Ectodermal cell (in vitro differentiated cells): Measurements from ENCODE around the gene RFC1.
"Not testable (repeated sequence)": the region's sequence is repeated elsewhere in the genome, so short reads cannot be mapped to it uniquely, and the experiment has no call there.

Source experiments
- H3K27ac ChIP-seq: 2 replicates; pipeline ENCODE4 v1.7.0; 2013; ENCODE audit warnings: mild to moderate bottlenecking, low read depth, low read length; ENCODE audit not compliant: insufficient read depth, poor library complexity, severe bottlenecking
- H3K27me3 ChIP-seq: 2 replicates; pipeline ENCODE4 v1.7.0; 2013; ENCODE audit warnings: mild to moderate bottlenecking, low read length; ENCODE audit not compliant: insufficient read depth, control insufficient read depth, poor library complexity, severe bottlenecking
- H3K36me3 ChIP-seq: one replicate; pipeline ENCODE4 v1.7.0; 2013; ENCODE audit warnings: low read length; ENCODE audit not compliant: control insufficient read depth, insufficient read depth
- H3K4me1 ChIP-seq: one replicate; pipeline ENCODE4 v1.7.0; 2013; ENCODE audit warnings: low read length; ENCODE audit not compliant: control insufficient read depth, insufficient read depth
- H3K4me3 ChIP-seq: 2 replicates; pipeline ENCODE4 v1.7.0; 2013; ENCODE audit warnings: low read depth, low read length, control low read depth; ENCODE audit not compliant: insufficient read depth
- H3K9me3 ChIP-seq: 2 replicates; pipeline ENCODE4 v1.7.0; 2013; ENCODE audit warnings: mild to moderate bottlenecking, low read length, moderate library complexity; ENCODE audit not compliant: control insufficient read depth
- WGBS, 2 experiments: methylation state at CpG; one replicate each; pipeline ENCODE4 v1.1.7; 2013; ENCODE audit warnings: missing lambda C conversion rate in 2 of 2; 5-methylcytosine and 5-hydroxymethylcytosine counted together

RFC1 gene

DNA sequence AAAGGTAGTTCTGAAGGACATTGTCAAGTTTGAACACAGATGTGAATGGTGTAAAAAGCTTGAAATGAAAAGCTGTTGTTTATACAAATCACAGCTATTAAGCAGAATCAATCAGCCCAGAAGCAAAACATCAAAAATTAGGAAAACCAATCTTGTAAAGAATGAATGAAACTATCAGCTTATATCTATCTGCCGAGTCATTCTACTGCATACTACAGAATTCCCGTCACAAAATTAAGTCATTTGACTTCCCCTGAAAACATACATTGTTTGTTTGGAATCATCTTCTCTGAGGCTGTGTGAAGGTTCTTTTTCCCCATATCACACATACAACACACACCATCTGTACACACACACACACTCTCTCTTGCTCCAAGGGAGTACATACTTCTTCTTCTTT, 80.3 kb downstream of the RFC1 start:
- H3K27ac ChIP-seq, result no peak overlapping the region
- WGBS, 2 experiments, result 89 to 95% methylated on average over 2 of the region's 2 CpGs
- H3K27me3 ChIP-seq, result no peaks in the 10 kb centered on the region
- H3K9me3 ChIP-seq, result no peaks in the 10 kb centered on the region
- H3K4me3 ChIP-seq, result no peak overlapping the region
- peaks cover 17% of the 10 kb centered on the region for H3K36me3 ChIP-seq
- H3K4me1 ChIP-seq, result no peaks in the 10 kb centered on the region

DNA sequence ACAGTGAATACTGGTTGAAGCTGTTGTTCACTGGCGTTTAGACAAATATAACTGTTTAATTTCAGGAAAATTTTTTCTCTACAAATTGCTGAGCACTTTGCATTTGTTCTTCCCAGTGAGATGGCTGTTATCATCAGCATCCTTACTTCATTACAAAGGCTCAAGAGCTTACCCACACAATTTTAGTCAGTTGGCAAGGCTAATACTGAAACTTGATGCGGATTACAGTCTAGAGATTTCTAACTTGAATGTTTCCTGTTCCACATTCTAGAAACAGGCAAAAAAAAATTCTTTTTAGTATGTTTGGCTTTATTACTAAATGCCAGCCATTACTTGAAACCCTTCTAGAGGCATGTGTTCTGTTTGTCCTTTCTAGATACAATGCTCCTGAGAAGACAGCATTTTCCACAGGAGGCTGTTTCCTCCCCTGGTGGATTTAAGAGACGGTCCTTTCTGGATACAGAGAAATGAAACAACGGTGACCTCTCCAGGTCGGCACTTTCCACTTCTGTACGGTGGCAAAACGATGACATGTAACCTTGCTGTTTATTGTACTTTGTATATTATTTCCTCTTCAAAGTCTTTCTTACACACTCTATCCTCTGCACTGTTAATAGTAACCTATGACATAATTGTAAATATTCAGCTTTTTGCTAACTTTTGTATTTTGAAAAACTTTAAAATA, 80.9 kb downstream of the RFC1 start:
- H3K9me3 ChIP-seq, result no peaks in the 10 kb centered on the region
- no peaks in the 10 kb centered on the region for H3K4me1 ChIP-seq
- H3K36me3 ChIP-seq, result peaks cover 11% of the 10 kb centered on the region
- no peak overlapping the region for H3K4me3 ChIP-seq
- no peaks in the 10 kb centered on the region for H3K27me3 ChIP-seq
- no peak overlapping the region for H3K27ac ChIP-seq
- 86 to 98% methylated on average over 5 to 6 of the region's 7 CpGs for WGBS, 2 experiments

DNA sequence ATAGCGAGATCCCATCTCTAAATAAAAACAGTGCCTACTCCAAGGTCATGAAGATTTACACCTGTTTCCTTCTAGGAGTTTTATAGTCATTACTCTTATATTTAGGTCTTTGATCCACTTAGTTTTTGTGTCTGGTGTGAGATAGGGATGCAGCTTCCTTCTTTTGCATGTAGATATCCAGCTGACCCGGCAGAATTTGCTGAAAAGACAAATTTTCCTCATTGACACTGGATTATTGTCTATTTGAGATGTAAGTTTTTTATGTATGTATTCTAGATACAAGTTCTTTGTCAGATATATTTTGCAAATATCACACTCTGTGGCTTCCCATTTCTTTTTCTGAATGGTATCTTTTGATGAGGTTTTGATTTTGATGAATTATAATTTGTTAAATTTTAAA, 85.4 kb downstream of the RFC1 start:
- Histone ChIP-seq H3K9me3 (no peaks in the 10 kb centered on the region), H3K4me1 (no peaks in the 10 kb centered on the region), H3K36me3 (peaks cover 14% of the 10 kb centered on the region), H3K27me3 (no peaks in the 10 kb centered on the region), H3K4me3 (no peak overlapping the region), H3K27ac (no peak overlapping the region)
- WGBS, 2 experiments, result 93 to 95% methylated on average over 2 of the region's 2 CpGs

DNA sequence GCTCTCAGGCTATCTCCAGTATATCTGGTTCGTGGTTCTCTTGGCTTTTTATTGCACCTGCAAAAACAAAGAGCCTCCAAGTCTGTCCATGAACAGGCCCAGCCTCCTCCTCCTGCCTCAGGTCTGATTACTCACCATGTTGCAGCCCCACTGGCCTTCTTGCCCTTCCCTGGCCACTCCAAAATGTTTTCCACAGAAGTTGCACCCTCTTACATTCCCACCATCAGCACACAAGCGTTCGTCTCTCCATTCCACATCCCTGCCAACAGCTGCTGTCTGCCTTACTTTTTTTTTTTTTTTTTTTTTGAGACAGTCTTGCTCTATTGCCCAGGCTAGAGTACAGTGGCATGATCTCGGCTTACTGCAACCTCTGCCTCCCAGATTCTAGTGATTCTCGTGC, 86.7 kb downstream of the RFC1 start:
- WGBS, 2 experiments, result 92% methylated on average over 5 of the region's 5 CpGs
- Histone ChIP-seq H3K27ac (no peak overlapping the region), H3K27me3 (no peaks in the 10 kb centered on the region), H3K4me1 (no peaks in the 10 kb centered on the region), H3K36me3 (peaks cover 17% of the 10 kb centered on the region), H3K4me3 (no peak overlapping the region), H3K9me3 (no peaks in the 10 kb centered on the region)

DNA sequence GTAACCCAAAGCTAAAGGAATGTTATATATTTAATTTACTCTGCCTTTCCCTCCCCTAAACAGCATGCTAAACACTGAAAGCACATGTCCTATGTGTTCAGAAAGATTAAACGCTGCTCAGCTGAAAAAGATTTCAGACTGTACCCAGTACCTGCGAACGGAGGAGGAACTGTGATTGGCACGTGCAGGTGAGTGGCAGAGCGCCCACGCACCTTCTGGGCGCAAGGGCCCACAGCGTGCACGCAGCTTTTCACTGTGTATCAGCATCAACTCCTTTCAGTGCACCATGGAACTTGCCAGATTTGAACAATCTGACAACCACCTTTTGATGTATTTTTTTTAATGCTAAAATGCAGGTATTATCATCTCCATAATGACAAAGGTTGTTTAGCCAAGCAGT, 87.7 kb downstream of the RFC1 start:
- Histone ChIP-seq H3K9me3 (no peaks in the 10 kb centered on the region), H3K36me3 (peaks cover 21% of the 10 kb centered on the region), H3K27me3 (no peaks in the 10 kb centered on the region), H3K4me1 (no peaks in the 10 kb centered on the region), H3K4me3 (no peak overlapping the region), H3K27ac (no peak overlapping the region)
- 93 to 97% methylated on average over 9 of the region's 9 CpGs for WGBS, 2 experiments

DNA sequence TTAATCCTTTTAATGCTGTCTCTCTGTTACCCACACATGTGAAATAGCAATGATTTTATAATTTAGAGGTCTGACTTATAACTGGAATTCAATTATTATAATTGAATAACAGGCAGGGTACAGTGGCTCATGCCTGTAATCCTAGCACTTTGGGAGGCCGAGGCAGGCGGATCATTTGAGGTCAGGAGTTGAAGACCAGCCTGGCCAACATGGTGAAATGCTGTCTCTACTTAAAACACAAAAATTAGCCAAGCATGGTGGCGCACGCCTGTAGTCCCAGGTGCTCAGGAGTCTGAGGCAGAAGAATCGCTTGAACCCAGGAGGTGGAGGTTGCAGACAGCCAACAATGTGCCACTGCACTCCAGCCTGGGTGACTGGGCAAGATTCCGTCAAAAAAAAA, 88.5 kb downstream of the RFC1 start:
- not testable (repeated sequence) for H3K27me3 ChIP-seq, H3K4me1 ChIP-seq, H3K9me3 ChIP-seq, H3K4me3 ChIP-seq, H3K27ac ChIP-seq
- peaks cover 27% of the 10 kb centered on the region for H3K36me3 ChIP-seq
- WGBS, 2 experiments, result 90 to 95% methylated on average over 6 of the region's 6 CpGs

DNA sequence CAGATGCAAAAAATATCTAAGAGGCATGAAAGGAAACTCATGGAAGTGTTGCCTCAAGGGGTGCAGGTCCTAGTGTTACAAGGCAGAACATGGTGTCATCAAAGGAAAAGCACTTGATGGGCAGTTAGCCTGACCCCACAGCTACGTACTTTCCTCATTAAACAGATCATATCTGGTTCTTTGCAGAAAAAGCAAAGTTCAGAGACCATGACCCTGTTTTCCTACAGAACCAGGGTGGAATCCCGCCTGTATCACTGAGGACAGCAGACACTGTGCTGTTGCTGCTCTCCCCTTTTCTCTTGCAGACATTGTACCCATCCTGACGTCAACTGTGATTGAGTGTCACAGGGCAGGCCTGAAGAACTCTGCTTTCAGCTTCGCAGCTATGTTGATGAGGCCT, 91.7 kb downstream of the RFC1 start:
- Histone ChIP-seq H3K27me3 (no peaks in the 10 kb centered on the region), H3K4me1 (no peaks in the 10 kb centered on the region), H3K27ac (no peak overlapping the region), H3K9me3 (no peaks in the 10 kb centered on the region), H3K4me3 (no peak overlapping the region), H3K36me3 (peaks cover 27% of the 10 kb centered on the region)
- 93 to 94% methylated on average over 4 of the region's 4 CpGs for WGBS, 2 experiments

DNA sequence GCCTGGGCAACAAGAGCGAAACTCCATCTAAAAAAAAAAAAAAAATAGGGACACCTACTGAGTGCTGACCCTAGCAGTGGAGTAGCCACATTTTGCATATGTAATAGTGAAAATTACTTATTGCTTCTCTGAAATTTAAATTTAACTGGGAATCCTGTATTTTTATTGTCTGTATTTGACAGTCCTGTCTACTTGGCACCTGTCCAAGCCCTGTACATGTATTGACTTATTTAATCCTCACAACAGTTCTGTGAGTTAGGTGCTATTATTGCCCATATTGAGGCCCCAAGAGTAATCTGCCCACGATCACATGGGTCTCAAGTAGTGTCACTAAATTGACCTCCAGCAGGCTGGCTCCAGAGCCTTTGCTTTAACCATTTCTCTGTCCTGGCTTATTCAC, 102.3 kb downstream of the RFC1 start:
- Histone ChIP-seq H3K4me1 (no peaks in the 10 kb centered on the region), H3K27ac (no peak overlapping the region), H3K9me3 (no peaks in the 10 kb centered on the region), H3K36me3 (no peaks in the 10 kb centered on the region), H3K27me3 (no peaks in the 10 kb centered on the region), H3K4me3 (no peak overlapping the region)
- WGBS, 2 experiments, result 96 to 97% methylated on average over 1 to 2 of the region's 2 CpGs

DNA sequence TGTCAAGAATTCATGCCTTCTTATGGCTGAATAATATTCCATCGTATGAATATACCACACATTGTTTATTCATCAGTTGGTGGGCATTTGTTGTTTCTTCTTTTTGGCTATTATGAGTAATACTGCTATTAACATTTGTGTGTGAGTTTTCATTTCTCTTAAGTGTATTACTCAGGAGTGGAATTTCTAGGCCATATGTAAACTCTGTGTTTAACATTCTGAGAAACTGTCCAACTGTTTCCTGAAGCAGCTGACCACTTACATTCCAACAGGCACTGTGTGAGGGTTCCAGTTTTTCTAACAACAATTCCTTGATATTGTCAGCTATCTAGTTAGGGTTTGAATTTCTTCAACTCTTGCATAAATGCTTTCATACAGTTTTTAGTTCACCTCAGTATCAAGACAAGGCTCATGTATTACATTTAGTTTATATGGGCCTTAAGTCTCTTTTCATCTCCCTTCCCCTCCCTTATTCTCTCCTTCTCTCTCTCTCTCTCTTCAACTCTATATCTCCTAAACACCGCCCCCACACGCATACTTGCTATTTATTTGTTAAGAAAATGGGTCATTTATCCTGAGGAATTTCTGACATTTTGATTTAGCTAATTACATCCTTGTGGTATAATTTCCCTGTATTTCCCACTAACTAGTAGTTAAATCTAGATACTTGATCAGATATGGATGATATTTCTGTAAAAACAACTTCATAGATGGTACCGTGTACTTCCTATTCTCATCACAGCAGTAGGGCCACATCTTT, 106.4 kb downstream of the RFC1 start:
- H3K4me3 ChIP-seq, result no peak overlapping the region
- no peaks in the 10 kb centered on the region for H3K36me3 ChIP-seq
- H3K9me3 ChIP-seq, result no peaks in the 10 kb centered on the region
- no peak overlapping the region for H3K27ac ChIP-seq
- H3K27me3 ChIP-seq, result no peaks in the 10 kb centered on the region
- H3K4me1 ChIP-seq, result no peaks in the 10 kb centered on the region
- 97 to 100% methylated on average over 1 to 4 of the region's 4 CpGs for WGBS, 2 experiments

DNA sequence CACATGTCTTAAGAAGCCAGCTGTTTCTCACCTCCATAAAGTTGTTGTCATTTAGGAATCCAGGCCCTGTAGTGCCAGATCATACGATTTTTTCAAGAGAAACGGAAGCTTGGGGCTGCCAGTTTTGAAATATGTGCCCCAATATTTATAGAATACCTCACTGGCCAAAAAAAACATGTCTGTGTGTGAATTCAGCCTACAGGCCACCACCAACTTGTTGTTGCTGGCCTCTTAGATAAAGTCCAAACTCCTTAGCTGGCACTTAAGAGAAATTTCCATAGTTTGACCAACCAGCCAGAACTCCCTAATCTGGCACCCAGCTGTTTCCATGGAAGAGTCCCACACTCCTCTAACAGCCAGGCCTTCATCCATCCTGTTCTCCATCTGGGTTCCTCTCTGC, 109.7 kb downstream of the RFC1 start:
- no peaks in the 10 kb centered on the region for H3K27me3 ChIP-seq
- no peak overlapping the region for H3K27ac ChIP-seq
- 90 to 96% methylated on average over 2 of the region's 2 CpGs for WGBS, 2 experiments
- no peaks in the 10 kb centered on the region for H3K9me3 ChIP-seq
- no peaks in the 10 kb centered on the region for H3K36me3 ChIP-seq
- no peak overlapping the region for H3K4me3 ChIP-seq
- H3K4me1 ChIP-seq, result no peaks in the 10 kb centered on the region
